A549 (cell line): ENCODE measurements around the gene EPB41L1.

Source experiments
- CTCF ChIP-seq: fragments of >200 bp; sonication (Bioruptor Twin); formaldehyde crosslinking; IDR thresholded peaks from 3 replicates; pipeline ENCODE4 v1.5.1; 2016
- POLR2A ChIP-seq: IDR thresholded peaks from 2 replicates; pipeline ENCODE4 v1.6.1; 2012; ENCODE audit warnings: mild to moderate bottlenecking, low read length

GRCh38 chr20:36105711-36106226 is 48.8 kb upstream of the EPB41L1 start:
- no peak for TF ChIP-seq CTCF
- no peak for TF ChIP-seq POLR2A
